AG08396 (cell line): Measurements from ENCODE around the gene CIBAR2.
"Not testable (repeated sequence)": the region's sequence is repeated elsewhere in the genome, so short reads cannot be mapped to it uniquely, and the experiment has no call there.

Source experiments
- DNase-seq: peaks from one replicate; pipeline ENCODE4 v3.0.0; 2012; ENCODE audit warnings: low spot score, mixed read lengths

CIBAR2 gene

DNA sequence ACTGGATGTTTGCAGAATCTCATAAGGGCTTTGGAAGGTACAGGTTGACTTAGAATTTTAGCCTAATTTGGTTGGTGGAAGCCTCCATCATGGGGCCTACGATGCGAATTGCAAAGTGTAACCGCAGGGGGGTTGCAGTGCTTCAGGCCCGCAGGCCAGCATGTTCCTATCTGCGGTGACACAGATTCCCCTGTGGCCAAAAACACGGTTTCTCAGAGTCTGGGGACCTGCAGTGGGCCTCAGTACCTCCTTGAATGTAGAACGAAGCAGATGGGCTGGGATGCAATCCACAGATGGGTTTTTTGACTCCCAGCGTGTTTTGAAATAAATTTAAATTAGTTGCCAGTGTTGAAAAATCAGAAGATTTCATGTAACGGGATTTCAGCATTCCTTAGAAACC lies 49.9 kb downstream of the CIBAR2 start:
- no peak for DNase-seq

DNA sequence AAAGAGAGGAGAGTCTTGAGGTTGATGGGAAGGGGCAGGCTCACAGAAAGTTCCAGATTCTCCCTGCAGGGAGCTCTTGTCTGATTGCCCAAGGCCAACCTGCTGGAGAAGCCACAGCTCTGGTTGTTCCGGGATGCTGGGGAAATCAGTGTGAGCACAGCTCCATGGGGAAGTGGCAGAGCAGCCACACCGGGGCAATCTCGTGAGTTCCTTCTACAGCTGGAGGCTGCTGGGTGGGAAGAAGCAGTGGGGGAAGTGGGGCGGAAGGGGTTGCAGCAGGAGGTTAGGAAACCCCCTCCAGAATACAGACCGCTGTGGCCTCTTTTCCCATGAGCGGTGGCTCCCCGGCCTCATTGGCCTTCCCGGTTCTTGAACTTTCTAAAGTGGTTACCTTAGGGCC lies 50.7 kb downstream of the CIBAR2 start:
- no peak for DNase-seq

DNA sequence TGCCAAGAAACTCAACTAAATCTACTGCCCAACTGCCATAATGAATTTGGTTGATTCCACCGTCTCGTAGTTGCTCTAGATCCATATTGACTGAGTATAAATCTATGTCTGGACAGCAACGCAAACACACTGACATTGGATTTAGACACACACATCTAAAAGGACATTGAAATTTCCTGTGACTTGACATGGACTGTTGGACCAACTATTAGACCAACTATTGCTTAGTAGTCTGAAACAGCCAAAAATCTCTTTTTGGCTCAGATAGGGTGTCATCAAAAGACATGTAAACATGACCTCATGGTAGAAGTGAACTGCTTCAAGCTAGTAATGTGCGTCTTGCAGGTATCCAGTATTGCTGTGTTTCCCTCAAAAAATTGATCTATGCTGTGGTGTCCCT lies 53.4 kb downstream of the CIBAR2 start:
- no peak for DNase-seq

DNA sequence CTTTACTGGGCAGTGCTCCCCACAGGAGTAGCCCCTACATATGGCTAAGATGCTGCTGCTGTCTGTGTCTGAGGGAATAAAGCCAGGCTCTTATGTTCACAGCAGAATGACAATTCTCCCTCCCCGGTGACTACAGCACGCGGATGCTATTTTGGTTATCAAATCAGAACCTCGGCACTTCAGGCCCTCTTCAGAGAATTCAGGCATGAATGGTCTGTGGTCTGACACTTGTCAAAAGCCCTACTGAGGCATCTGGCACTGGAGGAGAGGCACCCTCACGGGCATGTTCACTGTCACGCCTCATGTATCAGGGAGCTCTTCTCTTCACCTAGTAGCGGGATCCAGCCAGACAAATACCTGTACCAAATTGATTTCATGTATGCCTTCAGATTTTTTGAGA lies 54.3 kb downstream of the CIBAR2 start:
- no peak for DNase-seq

DNA sequence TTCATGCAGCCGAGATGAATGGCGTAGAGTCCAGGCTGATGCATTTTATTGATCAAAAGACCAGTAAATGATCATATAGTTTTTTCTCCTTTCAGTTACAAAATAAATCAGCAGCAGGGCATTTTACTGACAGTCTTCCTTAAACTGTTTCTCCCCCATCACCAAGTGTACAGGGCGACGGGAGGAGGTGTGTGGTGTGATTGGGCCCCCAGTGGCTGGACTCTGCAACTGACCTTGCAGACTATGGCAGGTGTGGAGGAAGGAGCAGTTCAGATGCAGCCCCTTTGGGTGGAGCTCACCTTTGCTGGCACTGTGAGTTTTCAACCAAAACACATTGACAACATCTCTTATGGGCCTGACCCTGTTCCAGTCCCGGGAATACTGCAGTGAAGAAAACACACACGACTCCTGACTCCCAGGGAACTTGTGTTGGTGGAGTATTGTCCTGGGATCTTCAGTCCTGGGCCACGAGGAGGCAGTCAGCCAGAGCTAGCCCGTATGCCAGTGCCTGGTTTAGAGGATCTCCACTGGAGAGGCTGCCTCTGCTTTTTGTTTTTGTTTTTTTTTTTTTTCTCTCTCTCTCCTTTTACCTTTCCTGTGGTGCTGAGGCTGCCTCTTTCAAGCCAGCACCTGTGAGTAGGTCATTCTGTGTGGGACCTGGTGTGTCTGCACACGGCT lies 54.9 kb downstream of the CIBAR2 start:
- no peak for DNase-seq

DNA sequence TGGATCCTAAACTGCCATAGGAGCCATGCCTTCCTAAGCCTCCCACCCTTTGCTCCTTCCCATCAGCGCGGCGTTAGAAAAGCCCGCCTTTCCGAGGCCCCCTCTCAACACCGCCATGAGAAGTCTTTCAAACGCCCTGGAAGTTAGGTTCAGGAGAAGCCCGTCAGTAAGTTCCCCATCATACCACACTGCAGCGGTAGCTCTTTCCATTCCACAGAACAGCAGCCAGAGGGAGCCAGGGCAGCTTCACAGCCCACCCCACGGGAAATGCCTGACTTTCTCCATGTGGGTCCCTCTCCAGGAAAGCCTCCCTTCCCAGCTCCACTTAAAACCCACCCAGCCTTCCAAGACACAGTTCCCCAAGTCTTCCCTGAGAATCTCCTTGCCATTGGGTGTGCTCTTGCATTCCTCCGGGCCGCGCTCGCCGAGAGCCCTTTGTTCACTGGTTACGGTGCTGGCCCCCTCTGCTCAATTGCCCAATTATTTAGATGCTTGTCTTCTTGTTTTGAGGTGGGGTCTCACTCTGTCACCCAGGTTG lies 56.0 kb downstream of the CIBAR2 start:
- DNase-seq = peak; percentile 31

DNA sequence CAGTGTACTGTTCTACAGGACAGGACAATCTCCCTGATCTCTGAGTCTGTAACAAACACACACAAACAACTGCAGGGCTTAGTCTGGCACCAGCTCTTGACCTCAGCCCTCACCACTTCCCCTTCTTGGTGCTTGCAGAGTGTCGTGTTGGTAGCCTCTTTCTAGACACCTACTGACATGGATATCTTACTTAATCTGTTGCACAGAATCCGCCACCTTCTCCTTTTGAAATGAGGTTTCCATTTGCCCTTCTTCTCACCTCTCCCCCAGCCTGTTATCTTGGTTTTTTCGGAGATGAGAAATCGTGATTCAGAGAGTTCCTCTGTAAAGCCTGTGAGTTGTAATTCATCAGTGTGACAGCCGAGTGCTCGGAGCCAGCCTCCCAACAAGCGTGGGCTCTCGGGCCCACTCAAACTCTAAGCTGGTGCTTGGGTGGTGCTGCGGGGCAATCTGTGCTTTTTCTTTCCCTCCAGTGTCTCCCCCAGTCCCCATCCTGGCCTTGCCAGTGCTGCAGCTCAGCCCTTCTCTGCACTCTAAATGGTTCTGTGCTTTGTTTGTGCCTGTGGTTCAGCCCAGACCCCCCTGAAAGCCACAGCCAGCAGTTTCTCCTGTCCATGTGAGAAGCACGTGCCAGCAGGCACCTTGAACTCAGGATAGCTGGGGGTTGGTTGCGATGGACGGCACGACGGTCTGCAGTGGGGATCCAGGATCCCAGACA lies 56.6 kb downstream of the CIBAR2 start:
- DNase-seq = peak; percentile 49

DNA sequence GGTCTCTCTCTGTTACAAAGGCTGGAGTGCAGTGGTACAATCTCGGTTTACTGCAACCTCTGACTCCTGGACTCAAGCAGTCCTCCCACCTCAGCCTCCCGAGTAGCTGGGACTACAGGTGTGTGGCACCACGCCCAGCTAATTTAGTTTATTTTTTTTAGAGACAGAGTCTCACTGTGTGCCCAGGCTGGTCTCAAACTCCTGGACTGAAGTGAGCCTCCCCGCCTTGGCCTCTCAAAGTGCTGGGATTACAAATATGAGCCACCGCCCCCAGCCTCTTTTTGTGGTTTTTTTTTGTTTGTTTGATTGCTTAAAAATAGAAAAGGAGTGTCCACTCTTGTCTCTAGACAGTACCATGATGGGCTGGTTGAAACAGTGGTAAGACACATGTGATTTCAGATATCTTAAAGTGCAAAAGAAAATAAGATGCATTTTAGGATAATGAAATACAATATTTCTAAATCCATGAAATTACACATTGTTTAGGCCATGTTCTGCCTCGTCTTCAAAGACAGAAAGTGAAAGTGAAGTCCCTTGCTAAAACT lies 57.3 kb downstream of the CIBAR2 start:
- DNase-seq = no peak

DNA sequence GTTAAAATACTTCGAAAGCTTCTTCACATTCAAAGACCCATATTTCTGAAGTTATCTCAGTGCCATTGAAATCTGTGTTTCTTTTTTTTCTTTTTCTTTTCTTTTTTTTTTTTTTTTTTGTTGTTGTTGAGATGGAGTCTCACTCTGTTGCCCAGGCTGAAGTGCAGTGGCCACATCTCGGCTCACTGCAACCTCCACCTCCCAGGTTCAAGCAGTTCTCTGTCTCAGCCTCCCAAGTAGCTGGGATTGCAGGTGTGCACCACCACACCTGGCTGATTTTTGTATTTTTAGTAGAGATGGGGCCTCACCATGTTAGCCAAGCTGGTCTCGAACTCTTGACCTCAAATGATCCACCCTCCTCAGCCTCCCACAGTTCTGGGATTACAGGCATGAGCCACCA lies 58.0 kb downstream of the CIBAR2 start:
- not testable (repeated sequence) for DNase-seq

DNA sequence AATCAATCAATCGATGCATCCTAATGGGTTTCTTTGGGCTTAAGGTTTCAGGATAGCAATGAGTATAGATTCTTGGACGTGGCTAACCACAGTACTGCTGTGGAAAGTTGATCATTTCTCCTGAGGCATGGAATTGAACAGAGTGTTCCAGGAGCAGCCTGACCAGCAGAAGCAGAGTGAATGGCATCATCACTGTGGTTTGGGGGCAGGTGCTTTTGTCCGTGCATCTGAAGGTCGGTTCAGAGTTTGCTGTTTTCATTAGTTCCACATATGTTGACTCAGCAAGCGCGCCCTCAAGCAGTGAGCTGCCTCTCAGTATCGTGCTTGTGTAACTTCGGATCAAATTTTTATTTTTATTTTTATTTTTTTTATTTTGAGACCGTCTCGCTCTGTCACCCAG lies 59.7 kb downstream of the CIBAR2 start:
- DNase-seq = no peak

DNA sequence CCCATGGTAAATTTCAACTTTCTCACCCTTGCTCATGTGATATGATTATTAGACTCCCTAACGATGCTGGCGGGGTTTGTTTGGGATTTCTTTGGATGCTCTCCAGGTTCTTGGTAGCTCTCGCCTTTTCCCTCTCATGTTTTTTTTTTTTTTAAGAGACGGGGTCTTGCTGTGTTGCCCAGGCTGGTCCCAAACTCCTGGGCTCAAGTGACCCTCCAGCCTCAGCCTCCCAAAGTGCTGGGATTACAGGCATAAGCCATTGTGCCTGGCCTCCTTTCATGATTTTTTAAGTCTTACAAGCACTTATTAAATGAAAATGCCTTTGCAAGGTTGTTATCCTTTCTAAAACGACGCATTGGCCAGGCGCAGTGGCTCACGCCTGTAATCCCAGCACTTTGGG lies 60.6 kb downstream of the CIBAR2 start:
- DNase-seq = no peak

DNA sequence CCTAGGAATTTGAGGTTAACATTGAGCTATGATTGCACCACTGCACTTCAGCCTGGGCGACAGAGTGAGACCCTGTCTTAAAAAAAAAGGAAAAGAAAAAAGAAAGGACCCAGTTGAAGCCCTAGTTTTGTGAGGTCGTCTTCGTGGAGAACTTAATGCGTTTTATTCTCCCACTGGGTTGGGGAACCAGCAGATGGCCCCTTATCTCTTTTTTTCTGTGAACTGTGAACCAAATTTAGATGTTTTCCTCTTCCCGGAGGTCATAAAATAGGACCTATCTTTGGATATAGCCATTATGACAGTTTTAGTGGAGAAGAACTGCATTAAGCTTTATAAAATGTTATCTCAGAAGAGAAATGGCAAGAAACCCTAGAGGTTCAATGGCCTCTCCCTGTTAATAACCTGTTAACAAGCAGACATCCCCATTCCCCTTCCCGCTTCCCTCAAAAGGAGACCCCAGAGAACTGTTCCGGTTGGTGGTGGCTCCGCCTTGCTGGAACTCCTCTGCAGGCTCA lies 61.1 kb downstream of the CIBAR2 start:
- DNase-seq = no peak

DNA sequence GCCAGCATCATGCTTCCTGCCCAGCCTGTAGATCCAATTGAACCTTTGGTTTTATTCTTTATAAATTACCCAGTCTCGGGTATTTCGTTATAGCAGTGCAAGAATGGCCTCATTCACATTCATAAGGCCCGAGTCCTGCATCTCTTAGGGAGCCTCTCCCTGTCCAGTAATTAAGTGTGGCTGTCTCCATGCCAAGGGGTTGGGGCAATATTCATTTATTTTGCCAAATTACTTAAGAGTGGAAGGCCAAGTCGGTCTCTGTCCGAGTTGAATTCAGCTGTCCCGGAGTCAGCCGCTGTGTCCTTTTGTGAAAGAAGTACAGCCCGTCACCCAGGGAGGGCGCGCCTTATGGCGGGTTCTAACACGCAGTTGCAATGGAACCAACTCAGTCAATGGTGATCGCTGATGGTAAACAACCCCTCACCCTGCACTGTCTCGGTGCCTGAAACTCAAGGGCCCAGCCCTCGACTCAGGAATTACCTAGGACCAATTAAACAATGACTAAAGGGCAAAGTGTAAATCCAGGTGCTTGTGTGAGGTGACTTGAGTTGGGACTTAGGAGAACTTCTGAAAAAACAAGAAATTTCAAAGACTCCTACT lies 62.5 kb downstream of the CIBAR2 start:
- DNase-seq = no peak

DNA sequence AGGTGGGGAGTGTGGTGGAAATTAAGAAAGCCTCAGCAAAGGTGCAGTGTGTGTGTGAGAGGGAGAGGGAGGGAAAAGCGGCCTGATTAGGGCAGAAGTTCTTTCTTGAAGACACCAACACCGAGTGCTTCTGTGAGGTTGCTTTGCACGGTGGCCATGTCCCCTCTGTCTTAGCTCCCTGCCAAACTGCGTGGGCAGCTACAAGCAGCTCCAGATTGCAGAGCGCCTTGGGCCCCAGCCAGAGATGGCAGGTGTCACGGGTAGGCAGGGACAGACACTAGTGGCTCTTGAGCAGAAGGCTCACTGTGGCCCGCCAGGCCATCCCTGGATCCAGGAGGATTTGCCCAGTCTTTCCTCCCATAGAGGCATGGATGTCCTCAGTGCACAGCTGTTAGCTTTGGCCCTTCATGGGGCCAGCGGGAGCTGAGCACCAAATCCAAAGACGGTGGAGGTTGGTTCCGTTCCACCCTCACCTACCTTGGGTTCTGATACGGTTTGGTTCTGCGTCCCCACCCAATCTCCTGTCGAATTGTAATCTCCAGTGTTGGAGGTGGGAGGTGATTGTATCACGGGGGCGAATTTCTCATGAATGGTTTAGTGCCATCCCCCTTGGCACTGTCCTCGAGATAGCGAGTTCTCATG lies 63.2 kb downstream of the CIBAR2 start:
- DNase-seq = no peak
